ENCODE data around the gene MACO1.
A peak's percentile ranks its signal among the peaks of the same experiment; 100 is the strongest.

Gene MACO1

GRCh38 chr1:25476186-25477097, 45.7 kb downstream of the MACO1 start:
- no peak overlapping the region for H3K4me3 Mint-ChIP-seq
- no peaks in the 10 kb centered on the region for H3K27me3 Mint-ChIP-seq
- no peak for DNase-seq
- H3K36me3 Mint-ChIP-seq (ENCODE audit: insufficient read depth) = peaks cover 22% of the 10 kb centered on the region
- peak overlapping the region in 1 of 2 donors; percentile 26 for H3K27ac Mint-ChIP-seq
- ATAC-seq (replicated peaks) = no peak
- no peaks in the 10 kb centered on the region for H3K9me3 Mint-ChIP-seq
- peaks cover 17 to 22% of the 10 kb centered on the region in 2 donors for H3K4me1 Mint-ChIP-seq (ENCODE audit: low read depth in 2 of 2)

GRCh38 chr1:25477448-25478034, 46.8 kb downstream of the MACO1 start:
- H3K4me3 Mint-ChIP-seq = no peak overlapping the region
- ATAC-seq (replicated peaks) (no peak), DNase-seq (no peak)
- H3K36me3 Mint-ChIP-seq (ENCODE audit: insufficient read depth) = peaks cover 19% of the 10 kb centered on the region
- H3K9me3 Mint-ChIP-seq = no peaks in the 10 kb centered on the region
- H3K27ac Mint-ChIP-seq = peak overlapping the region in 1 of 2 donors; percentile 26
- H3K27me3 Mint-ChIP-seq = no peaks in the 10 kb centered on the region
- peaks cover 17 to 22% of the 10 kb centered on the region in 2 donors for H3K4me1 Mint-ChIP-seq (ENCODE audit: low read depth in 2 of 2)

GRCh38 chr1:25478633-25479032, 47.9 kb downstream of the MACO1 start:
- Mint-ChIP-seq H3K27ac (no peak overlapping the region), H3K4me1 (ENCODE audit: low read depth in 2 of 2) (peaks cover 11 to 20% of the 10 kb centered on the region in 2 donors), H3K9me3 (no peaks in the 10 kb centered on the region), H3K27me3 (no peaks in the 10 kb centered on the region), H3K4me3 (no peak overlapping the region), H3K36me3 (ENCODE audit: insufficient read depth) (peaks cover 22% of the 10 kb centered on the region)
- ATAC-seq (replicated peaks) = no peak
- DNase-seq = no peak

- peaks cover 29% of the 10 kb centered on the region for H3K36me3 Mint-ChIP-seq (ENCODE audit: insufficient read depth)
These were observed 50.9 kb downstream of the MACO1 start for GRCh38 chr1:25481625-25482024.

GRCh38 chr1:25482211-25482610, 51.5 kb downstream of the MACO1 start:
- H3K9me3 Mint-ChIP-seq = no peaks in the 10 kb centered on the region
- H3K27me3 Mint-ChIP-seq = no peaks in the 10 kb centered on the region
- DNase-seq (no peak), ATAC-seq (replicated peaks) (no peak)
- H3K4me1 Mint-ChIP-seq (ENCODE audit: low read depth in 2 of 2) = peaks cover 0 to 4% of the 10 kb centered on the region in 2 donors
- H3K27ac Mint-ChIP-seq = peak overlapping the region; percentile 4 to 15
- H3K36me3 Mint-ChIP-seq (ENCODE audit: insufficient read depth) = peaks cover 35% of the 10 kb centered on the region
- no peak overlapping the region for H3K4me3 Mint-ChIP-seq

More at GRCh38 chr1:25481625-25482024, 50.9 kb downstream of the MACO1 start:
- peak overlapping the region; percentile 4 to 14 for H3K27ac Mint-ChIP-seq
- ATAC-seq (replicated peaks) (no peak), DNase-seq (no peak)
- H3K27me3 Mint-ChIP-seq = no peaks in the 10 kb centered on the region
- H3K4me3 Mint-ChIP-seq = no peak overlapping the region
- H3K9me3 Mint-ChIP-seq = no peaks in the 10 kb centered on the region
- peaks cover 0 to 7% of the 10 kb centered on the region in 2 donors for H3K4me1 Mint-ChIP-seq (ENCODE audit: low read depth in 2 of 2)

GRCh38 chr1:25484096-25484495, 53.4 kb downstream of the MACO1 start:
- no peaks in the 10 kb centered on the region for H3K9me3 Mint-ChIP-seq
- peaks cover 38% of the 10 kb centered on the region for H3K36me3 Mint-ChIP-seq (ENCODE audit: insufficient read depth)
- peaks cover 0 to 4% of the 10 kb centered on the region in 2 donors for H3K4me1 Mint-ChIP-seq (ENCODE audit: low read depth in 2 of 2)
- no peak overlapping the region for H3K27ac Mint-ChIP-seq
- no peak overlapping the region for H3K4me3 Mint-ChIP-seq
- DNase-seq (no peak), ATAC-seq (replicated peaks) (no peak)
- H3K27me3 Mint-ChIP-seq = no peaks in the 10 kb centered on the region

GRCh38 chr1:25484533-25484932, 53.8 kb downstream of the MACO1 start:
- Mint-ChIP-seq H3K27ac (peak overlapping the region in 1 of 2 donors; percentile 70), H3K27me3 (no peaks in the 10 kb centered on the region), H3K36me3 (ENCODE audit: insufficient read depth) (peaks cover 38% of the 10 kb centered on the region), H3K9me3 (no peaks in the 10 kb centered on the region), H3K4me1 (ENCODE audit: low read depth in 2 of 2) (peaks cover 0 to 4% of the 10 kb centered on the region in 2 donors), H3K4me3 (no peak overlapping the region)
- ATAC-seq (replicated peaks) (no peak), DNase-seq (no peak)

- no peaks in the 10 kb centered on the region for H3K27me3 Mint-ChIP-seq
- H3K36me3 Mint-ChIP-seq (ENCODE audit: insufficient read depth) = peaks cover 46% of the 10 kb centered on the region
- peak overlapping the region; percentile 2 to 70 for H3K27ac Mint-ChIP-seq
- no peaks in the 10 kb centered on the region for H3K9me3 Mint-ChIP-seq
- no peak for DNase-seq
- peaks cover 0 to 4% of the 10 kb centered on the region in 2 donors for H3K4me1 Mint-ChIP-seq (ENCODE audit: low read depth in 2 of 2)
- ATAC-seq (replicated peaks) = no peak
- H3K4me3 Mint-ChIP-seq = no peak overlapping the region
These were observed 55.1 kb downstream of the MACO1 start for GRCh38 chr1:25485536-25486411.

- DNase-seq (no peak), ATAC-seq (replicated peaks) (no peak)
- no peak overlapping the region for H3K4me3 Mint-ChIP-seq
- no peaks in the 10 kb centered on the region for H3K27me3 Mint-ChIP-seq
- peaks cover 52% of the 10 kb centered on the region for H3K36me3 Mint-ChIP-seq (ENCODE audit: insufficient read depth)
- peaks cover 0 to 2% of the 10 kb centered on the region in 2 donors for H3K4me1 Mint-ChIP-seq (ENCODE audit: low read depth in 2 of 2)
- no peaks in the 10 kb centered on the region for H3K9me3 Mint-ChIP-seq
- peak overlapping the region in 1 of 2 donors; percentile 44 for H3K27ac Mint-ChIP-seq
These were observed 55.9 kb downstream of the MACO1 start for GRCh38 chr1:25486602-25487001.

- DNase-seq = peak; percentile 20 to 45 (median 29)
- Mint-ChIP-seq H3K4me1 (ENCODE audit: low read depth in 2 of 2) (peaks cover 0 to 2% of the 10 kb centered on the region in 2 donors), H3K4me3 (no peak overlapping the region), H3K27ac (no peak overlapping the region), H3K9me3 (no peaks in the 10 kb centered on the region), H3K36me3 (ENCODE audit: insufficient read depth) (peaks cover 61% of the 10 kb centered on the region), H3K27me3 (no peaks in the 10 kb centered on the region)
- ATAC-seq (replicated peaks) = no peak
These were observed 56.9 kb downstream of the MACO1 start for GRCh38 chr1:25487628-25488027.

GRCh38 chr1:25492323-25492722, 61.6 kb downstream of the MACO1 start:
- no peak overlapping the region for H3K4me3 Mint-ChIP-seq
- H3K27me3 Mint-ChIP-seq = no peaks in the 10 kb centered on the region
- H3K9me3 Mint-ChIP-seq = no peaks in the 10 kb centered on the region
- ATAC-seq (replicated peaks) = no peak
- peaks cover 0 to 2% of the 10 kb centered on the region in 2 donors for H3K4me1 Mint-ChIP-seq (ENCODE audit: low read depth in 2 of 2)
- H3K27ac Mint-ChIP-seq = peak overlapping the region; percentile 47 to 49
- H3K36me3 Mint-ChIP-seq (ENCODE audit: insufficient read depth) = peaks cover 73% of the 10 kb centered on the region
- DNase-seq = no peak

GRCh38 chr1:25494952-25495351, 64.3 kb downstream of the MACO1 start:
- Mint-ChIP-seq H3K36me3 (ENCODE audit: insufficient read depth) (peaks cover 79% of the 10 kb centered on the region), H3K27ac (peak overlapping the region in 1 of 2 donors; percentile 82), H3K4me3 (no peak overlapping the region), H3K4me1 (ENCODE audit: low read depth in 2 of 2) (peaks cover 0 to 2% of the 10 kb centered on the region in 2 donors), H3K9me3 (no peaks in the 10 kb centered on the region), H3K27me3 (no peaks in the 10 kb centered on the region)
- ATAC-seq (replicated peaks) = no peak
- no peak for DNase-seq

GRCh38 chr1:25500694-25501093, 70.0 kb downstream of the MACO1 start:
- ATAC-seq (replicated peaks) (no peak), DNase-seq (no peak)
- peak overlapping the region; percentile 6 to 62 for H3K27ac Mint-ChIP-seq
- no peaks in the 10 kb centered on the region for H3K9me3 Mint-ChIP-seq
- H3K4me1 Mint-ChIP-seq (ENCODE audit: low read depth in 2 of 2) = peaks cover 1 to 2% of the 10 kb centered on the region in 2 donors
- H3K4me3 Mint-ChIP-seq = no peak overlapping the region
- no peaks in the 10 kb centered on the region for H3K27me3 Mint-ChIP-seq
- H3K36me3 Mint-ChIP-seq (ENCODE audit: insufficient read depth) = peaks cover 43% of the 10 kb centered on the region

Measured in effector memory CD8-positive, alpha-beta T cell (primary cell).